ENCODE data around the gene BSCL2. TPM values are rescaled to one million over a fixed set of nuclear protein-coding genes. Genes with fewer than 3 reads are reported as not detected.

Gene BSCL2
- total RNA-seq, 1 experiment from 2014 or later: 77.4 TPM

GRCh38 chr11:62706850-62707247 is 375 bp downstream of the BSCL2 start:
- WGBS (ENCODE audit: extremely low coverage, insufficient read length, low lambda C conversion rate): no CpG with 5 or more reads among the region's 8 CpGs
- Histone ChIP-seq H4K5ac (ENCODE audit: insufficient read length, low read depth, low read length) (no peak overlapping the region), H4K8ac (replicated peaks; ENCODE audit: insufficient read length, low read depth, low read length) (no peak overlapping the region), H2AK5ac (ENCODE audit: insufficient read length, low read length) (no peak overlapping the region), H3K14ac (ENCODE audit: insufficient read depth, low read length) (peak overlapping the region; percentile 20; the same call in 1 of the 2 replicates), H3K18ac (ENCODE audit: insufficient read length, low read depth, low read length) (no peak overlapping the region), H3K4me2 (ENCODE audit: insufficient read depth, insufficient read length, low read length) (peak overlapping the region; percentile 99), H3K27me3 (ENCODE audit: insufficient read depth, low read length) (no peaks in the 10 kb centered on the region), H3K79me1 (ENCODE audit: insufficient read depth, low read depth, low read length, poor library complexity, severe bottlenecking) (no peaks in the 10 kb centered on the region), H2BK5ac (ENCODE audit: insufficient read length, low read length) (no peak overlapping the region), H2BK12ac (ENCODE audit: insufficient read length, low read depth, low read length) (no peak overlapping the region), H3K9ac (ENCODE audit: extremely low read depth, insufficient read length, low read length) (peak overlapping the region; percentile 67), H3T11ph (ENCODE audit: low read length) (no peak overlapping the region), H3K23me2 (ENCODE audit: insufficient read length, low read depth, low read length, poor library complexity, severe bottlenecking) (peaks cover 28% of the 10 kb centered on the region), H3K9me3 (ENCODE audit: control insufficient read depth, low read depth, low read length) (no peaks in the 10 kb centered on the region), H4K91ac (ENCODE audit: insufficient read length, low read depth, low read length) (no peak overlapping the region), H3K56ac (ENCODE audit: insufficient read length, low read depth, low read length) (no peak overlapping the region), H2AFZ (ENCODE audit: low read length) (no peak overlapping the region), H3K4me1 (ENCODE audit: insufficient read depth, low read length) (peaks cover 2% of the 10 kb centered on the region; the same call in 1 of the 2 replicates), H3K4ac (ENCODE audit: low read depth, low read length) (no peak overlapping the region), H3K27ac (ENCODE audit: insufficient read length, low read depth, low read length) (no peak overlapping the region), H2BK120ac (ENCODE audit: low read depth, low read length, poor library complexity, severe bottlenecking) (no peak overlapping the region), H2BK20ac (ENCODE audit: low read depth, low read length, poor library complexity, severe bottlenecking) (no peak overlapping the region), H4K20me1 (ENCODE audit: control insufficient read depth, insufficient read depth, insufficient read length) (no peaks in the 10 kb centered on the region), H3K79me2 (ENCODE audit: insufficient read depth, low read length) (no peaks in the 10 kb centered on the region; the same call in 1 of the 2 replicates), H3K23ac (ENCODE audit: insufficient read length, low read depth, low read length) (no peak overlapping the region), H2BK15ac (ENCODE audit: low read depth, low read length) (no peak overlapping the region)
- Mint-ChIP-seq H3K36me3 (ENCODE audit: insufficient read depth in 1 of 3, low read depth in 3 of 3) (peaks cover 21 to 36% (median 23%) of the 10 kb centered on the region in 3 experiments), H3K9me3 (no peaks in the 10 kb centered on the region; a peak in 1 of 5 replicates), H3K27me3 (ENCODE audit: low read depth) (no peaks in the 10 kb centered on the region), H3K4me3 (peak overlapping the region; percentile 79 to 91), H3K27ac (peak overlapping the region; percentile 90 to 97 (median 97)), H3K4me1 (peaks cover 39 to 44% of the 10 kb centered on the region in 2 experiments)
- no peak for DNase-seq
- no peak for TF ChIP-seq CTCF (conservative IDR thresholded peaks at IDR 0.05)
